D721Med (cell line): Measurements from ENCODE around the gene PTPRA.

ENCODE experiments used
- DNase-seq: peaks from one replicate; pipeline ENCODE4 v3.0.0; 2011; ENCODE audit warnings: low spot score; ENCODE audit not compliant: insufficient read length
- FAIRE-seq: peaks from 2 replicates; lab custom pipeline; 2011; peaks lifted over from hg19 to GRCh38; lab: Jason Lieb, UNC
- TF ChIP-seq, protein P1 (sequence below): IDR thresholded peaks from 2 replicates; pipeline ENCODE4 v1.5.1; 2012; ENCODE audit warnings: mild to moderate bottlenecking, control low read depth; ENCODE audit not compliant: insufficient read depth; ENCODE audit errors: missing control alignments

The PTPRA gene

DNA sequence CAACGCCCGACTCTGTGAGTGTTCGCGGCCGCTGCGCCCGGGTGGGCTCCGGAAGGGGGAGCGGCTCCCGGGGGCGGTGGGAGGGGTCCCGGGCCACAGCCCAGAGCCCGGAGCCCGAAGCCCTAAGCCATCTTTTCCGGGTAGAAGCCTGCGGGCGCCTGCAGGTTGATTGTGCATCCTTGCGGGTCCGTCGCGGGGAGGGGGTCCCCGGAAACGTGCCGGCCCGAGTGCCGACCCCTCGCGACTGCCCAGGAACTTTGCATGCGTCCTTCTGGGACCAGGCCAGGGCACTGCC is 413 bp downstream of the PTPRA start:
- FAIRE-seq = no peak
- DNase-seq = no peak
- TF ChIP-seq, protein P1, sequence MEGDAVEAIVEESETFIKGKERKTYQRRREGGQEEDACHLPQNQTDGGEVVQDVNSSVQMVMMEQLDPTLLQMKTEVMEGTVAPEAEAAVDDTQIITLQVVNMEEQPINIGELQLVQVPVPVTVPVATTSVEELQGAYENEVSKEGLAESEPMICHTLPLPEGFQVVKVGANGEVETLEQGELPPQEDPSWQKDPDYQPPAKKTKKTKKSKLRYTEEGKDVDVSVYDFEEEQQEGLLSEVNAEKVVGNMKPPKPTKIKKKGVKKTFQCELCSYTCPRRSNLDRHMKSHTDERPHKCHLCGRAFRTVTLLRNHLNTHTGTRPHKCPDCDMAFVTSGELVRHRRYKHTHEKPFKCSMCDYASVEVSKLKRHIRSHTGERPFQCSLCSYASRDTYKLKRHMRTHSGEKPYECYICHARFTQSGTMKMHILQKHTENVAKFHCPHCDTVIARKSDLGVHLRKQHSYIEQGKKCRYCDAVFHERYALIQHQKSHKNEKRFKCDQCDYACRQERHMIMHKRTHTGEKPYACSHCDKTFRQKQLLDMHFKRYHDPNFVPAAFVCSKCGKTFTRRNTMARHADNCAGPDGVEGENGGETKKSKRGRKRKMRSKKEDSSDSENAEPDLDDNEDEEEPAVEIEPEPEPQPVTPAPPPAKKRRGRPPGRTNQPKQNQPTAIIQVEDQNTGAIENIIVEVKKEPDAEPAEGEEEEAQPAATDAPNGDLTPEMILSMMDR = no peak

DNA sequence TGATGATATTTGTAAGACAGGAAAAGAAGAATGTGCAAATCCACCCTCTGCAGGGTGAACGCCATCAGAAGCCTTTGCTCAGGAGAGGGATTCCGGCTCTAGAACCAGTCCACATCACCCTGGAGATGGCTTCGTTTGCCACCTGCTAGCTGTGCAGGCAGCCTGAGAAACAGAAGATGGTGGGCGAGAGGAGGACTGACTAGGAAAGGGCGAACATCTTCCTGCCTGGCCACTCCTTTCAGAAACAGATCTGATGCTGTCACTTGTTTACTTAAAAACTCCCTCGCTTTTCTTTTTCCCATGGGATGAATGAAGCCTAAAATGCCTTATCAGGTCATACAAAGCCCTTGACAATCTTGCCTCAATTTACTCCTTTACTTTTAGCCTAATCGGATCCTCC is 1.2 kb downstream of the PTPRA start:
- DNase-seq = no peak
- no peak for FAIRE-seq
- TF ChIP-seq, protein P1 = no peak

DNA sequence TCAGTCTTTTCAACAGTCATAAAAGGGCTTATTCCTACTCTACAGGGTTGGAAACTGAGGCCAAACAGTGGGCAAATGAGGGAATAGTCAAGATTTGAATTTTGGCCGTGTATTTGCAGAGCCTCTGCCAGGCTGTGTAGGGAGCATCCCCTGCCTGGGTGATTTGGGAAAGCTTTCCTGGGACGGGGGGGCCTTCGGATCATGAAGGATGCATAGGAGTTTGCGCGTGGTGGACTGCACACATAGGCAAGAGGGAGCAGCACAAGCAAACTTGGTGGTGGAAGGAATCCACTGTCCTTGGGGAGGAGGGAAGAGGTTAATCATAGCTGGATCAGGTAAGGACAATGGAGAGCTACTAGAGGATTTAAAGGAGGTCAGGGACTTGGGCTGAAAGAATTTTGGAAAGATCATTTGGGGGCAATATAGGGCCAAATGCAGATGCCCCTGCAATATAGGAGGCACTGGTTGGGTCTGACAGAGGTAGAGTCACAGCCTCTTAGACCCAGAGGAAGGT is 2.5 kb downstream of the PTPRA start:
- FAIRE-seq (no peak), DNase-seq (no peak)
- TF ChIP-seq, protein P1 = no peak

DNA sequence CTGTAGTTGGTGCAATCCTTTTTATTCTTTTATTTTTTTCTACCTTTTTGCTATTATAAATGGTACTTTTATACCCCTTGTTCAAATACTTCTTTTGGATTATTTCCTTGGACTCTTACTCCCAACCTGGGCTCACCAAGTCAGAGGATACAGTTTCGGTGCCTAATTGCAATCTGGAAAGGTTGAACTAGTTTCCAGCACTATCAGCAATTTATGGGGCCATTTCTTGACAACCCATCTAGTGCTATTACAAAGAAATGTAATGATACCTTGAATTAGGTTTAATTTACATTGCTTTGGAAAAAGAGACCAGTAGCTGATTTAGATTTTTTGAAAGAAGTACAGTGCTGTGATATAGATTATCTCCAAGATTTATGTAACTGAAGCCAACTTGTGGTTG is 5.2 kb downstream of the PTPRA start:
- DNase-seq (no peak), FAIRE-seq (no peak)
- TF ChIP-seq, protein P1 = no peak

DNA sequence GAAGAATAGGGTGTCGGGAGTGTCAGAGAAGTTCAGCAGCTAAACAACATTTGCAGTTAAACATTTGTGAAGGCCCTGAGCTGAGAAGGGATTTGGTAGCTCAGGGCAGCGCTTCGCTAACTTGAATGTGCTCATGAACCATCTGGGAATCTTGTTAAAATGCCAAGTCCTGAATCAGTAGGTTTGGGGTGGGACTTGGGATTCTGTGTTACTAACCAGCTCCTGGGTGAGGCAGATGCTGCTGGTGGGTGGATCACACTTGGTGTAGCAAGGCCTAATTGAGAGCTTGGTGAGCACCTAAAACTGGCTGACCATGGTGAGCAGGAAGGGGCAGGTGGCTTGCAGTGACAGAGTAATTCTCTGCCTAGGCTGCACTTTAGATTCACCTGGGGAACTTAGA is 5.9 kb downstream of the PTPRA start:
- TF ChIP-seq, protein P1 = no peak
- DNase-seq = no peak
- FAIRE-seq = no peak

DNA sequence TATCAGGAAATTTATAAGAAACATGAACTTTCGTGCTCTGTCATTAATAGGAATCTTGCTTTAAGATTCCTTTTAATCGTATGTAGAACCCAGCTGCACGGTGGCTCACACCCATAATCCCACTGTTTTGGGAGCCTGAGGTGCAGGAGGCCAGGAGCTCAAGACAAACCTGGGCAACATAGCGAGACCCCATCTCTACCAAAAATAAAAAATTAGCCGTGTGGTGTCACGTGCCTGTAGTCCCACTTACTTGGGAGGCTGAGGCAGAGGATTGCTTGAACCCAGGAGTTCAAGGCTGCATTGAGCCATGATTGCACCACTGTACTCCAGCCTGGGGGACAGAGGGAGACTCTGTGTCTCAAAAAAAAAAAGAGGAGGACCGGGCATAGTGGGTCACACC is 7.4 kb downstream of the PTPRA start:
- no peak for DNase-seq
- FAIRE-seq = no peak
- TF ChIP-seq, protein P1 = no peak

DNA sequence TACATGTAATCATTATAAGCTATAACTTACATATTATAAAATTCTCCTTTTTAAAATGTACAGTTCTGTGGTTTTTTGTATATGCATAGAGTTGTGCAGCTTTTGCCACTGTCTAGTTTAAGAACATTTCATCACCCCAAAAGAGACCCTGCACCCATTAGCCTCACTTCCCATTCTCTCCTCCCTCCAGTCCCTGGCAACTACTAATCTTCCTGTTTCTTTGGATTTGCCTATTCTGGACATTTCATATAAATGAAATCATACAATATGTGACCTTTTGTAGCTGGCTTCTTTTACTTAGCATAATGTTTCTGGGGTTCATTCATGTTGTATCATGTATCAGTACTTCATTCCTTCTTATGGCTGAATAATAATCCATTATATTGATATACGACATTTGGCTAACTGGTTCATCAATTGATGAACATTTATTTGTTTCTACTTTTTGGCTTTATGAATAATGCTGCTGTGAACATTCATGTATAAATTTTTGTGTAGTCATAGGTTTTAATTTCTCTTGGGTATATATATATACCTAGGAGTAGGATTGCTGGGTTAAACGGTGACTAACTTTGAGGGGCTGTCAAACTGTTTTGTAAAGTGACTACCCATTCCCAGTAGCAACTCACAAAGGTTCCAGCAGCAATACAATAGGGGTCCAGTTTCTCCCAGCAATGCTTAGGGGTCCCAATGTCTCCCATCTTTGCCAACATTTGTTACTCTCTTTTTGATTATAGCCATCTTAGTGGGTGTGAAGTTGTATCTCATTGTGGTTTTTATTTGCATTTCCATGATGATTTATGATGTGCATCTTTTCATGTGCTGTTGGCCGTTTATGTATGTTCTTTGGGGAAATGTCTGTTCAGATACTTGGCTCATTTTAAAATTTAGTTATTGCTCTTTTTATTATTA is 10.7 kb downstream of the PTPRA start:
- no peak for FAIRE-seq

More for the DNA sequence above, 10.7 kb downstream of the PTPRA start:
- TF ChIP-seq, protein P1 = no peak
- no peak for DNase-seq
